DOHH2 (cell line): ENCODE results near the gene FAN1.

ENCODE experiments used
- EZH2phosphoT487 ChIP-seq: fragments of 200-600 bp; sonication (generic); IDR thresholded peaks from 2 replicates; pipeline ENCODE4 v1.6.1; 2017; ENCODE audit warnings: borderline replicate concordance, mild to moderate bottlenecking, antibody characterized with exemption, low read length, moderate library complexity, mixed read lengths
- TF ChIP-seq, protein P1 (sequence below): fragments of 200-600 bp; sonication (generic); IDR thresholded peaks from one replicate; pipeline ENCODE4 v1.5.1; 2014; ENCODE audit warnings: antibody characterized with exemption, mild to moderate bottlenecking, low read depth, low read length; ENCODE audit not compliant: poor library complexity, severe bottlenecking

DNA sequence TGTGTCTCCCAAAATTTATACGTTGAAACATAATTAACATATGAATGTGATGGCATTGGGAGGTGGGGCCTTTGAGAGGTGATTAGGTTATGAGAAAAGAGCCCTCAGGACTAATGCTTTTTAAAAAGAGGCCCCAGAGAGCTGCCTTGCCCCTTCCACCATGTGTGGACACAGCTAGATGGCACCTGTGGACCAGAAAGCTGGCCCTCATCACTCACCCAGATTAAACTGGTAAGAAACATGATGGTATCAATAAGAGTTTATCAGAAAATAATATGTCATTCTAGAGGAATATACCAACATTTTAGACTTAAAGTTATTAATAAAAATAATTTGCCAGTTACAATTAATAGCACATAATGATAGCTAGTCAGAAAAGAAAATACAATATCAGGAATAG, 25.2 kb upstream of the FAN1 start:
- TF ChIP-seq EZH2phosphoT487 = no peak
- TF ChIP-seq, protein P1, sequence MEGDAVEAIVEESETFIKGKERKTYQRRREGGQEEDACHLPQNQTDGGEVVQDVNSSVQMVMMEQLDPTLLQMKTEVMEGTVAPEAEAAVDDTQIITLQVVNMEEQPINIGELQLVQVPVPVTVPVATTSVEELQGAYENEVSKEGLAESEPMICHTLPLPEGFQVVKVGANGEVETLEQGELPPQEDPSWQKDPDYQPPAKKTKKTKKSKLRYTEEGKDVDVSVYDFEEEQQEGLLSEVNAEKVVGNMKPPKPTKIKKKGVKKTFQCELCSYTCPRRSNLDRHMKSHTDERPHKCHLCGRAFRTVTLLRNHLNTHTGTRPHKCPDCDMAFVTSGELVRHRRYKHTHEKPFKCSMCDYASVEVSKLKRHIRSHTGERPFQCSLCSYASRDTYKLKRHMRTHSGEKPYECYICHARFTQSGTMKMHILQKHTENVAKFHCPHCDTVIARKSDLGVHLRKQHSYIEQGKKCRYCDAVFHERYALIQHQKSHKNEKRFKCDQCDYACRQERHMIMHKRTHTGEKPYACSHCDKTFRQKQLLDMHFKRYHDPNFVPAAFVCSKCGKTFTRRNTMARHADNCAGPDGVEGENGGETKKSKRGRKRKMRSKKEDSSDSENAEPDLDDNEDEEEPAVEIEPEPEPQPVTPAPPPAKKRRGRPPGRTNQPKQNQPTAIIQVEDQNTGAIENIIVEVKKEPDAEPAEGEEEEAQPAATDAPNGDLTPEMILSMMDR = no peak
